GM13976 (cell line): ENCODE results near the gene AUP1.
A peak's percentile ranks its signal among the peaks of the same experiment; 100 is the strongest.

Source experiments
- DNase-seq: peaks from one replicate; pipeline ENCODE4 v3.0.0; 2012; ENCODE audit warnings: low spot score
- CTCF ChIP-seq: IDR thresholded peaks from 2 replicates; pipeline ENCODE4 v1.5.1; 2012; ENCODE audit warnings: borderline replicate concordance, mild to moderate bottlenecking; ENCODE audit not compliant: insufficient read depth; ENCODE audit errors: extremely low read depth, missing control alignments, control extremely low read depth
- in situ Hi-C: fragments of 300-500 bp; cut with MboI; formaldehyde crosslinking; loops from one replicate; pipeline ENCODE4 v1.12.0; 2022; ENCODE audit warnings: low sequenced_read_pairs, mixed read lengths, inconsistent platforms; ENCODE audit not compliant: unreplicated experiment

Gene AUP1

GRCh38 chr2:74510272-74510671 is 19.2 kb downstream of the AUP1 start:
- in situ Hi-C loops: no loop called here
- no peak for DNase-seq
- no peak for TF ChIP-seq CTCF

- DNase-seq: peak; percentile 54
- in situ Hi-C loops: no loop called here
- TF ChIP-seq CTCF: peak; percentile 14
Observed at GRCh38 chr2:74507926-74508520, 21.5 kb downstream of the AUP1 start.

GRCh38 chr2:74507145-74507925 is 22.2 kb downstream of the AUP1 start, which contains the start of gene PCGF1:
Gene PCGF1 (minus strand): TSS chr2:74507695. CDS start chr2:74507668, 27 bp downstream.
- peak; percentile 51 for TF ChIP-seq CTCF
- in situ Hi-C loops: no loop called here
- peak; percentile 97 for DNase-seq

GRCh38 chr2:74505448-74506246 is 23.9 kb downstream of the AUP1 start:
- TF ChIP-seq CTCF: no peak
- in situ Hi-C loops: no loop called here
- DNase-seq: no peak

- DNase-seq: no peak
- in situ Hi-C loops: no loop called here
- TF ChIP-seq CTCF: no peak
Observed at GRCh38 chr2:74504591-74504990, 24.9 kb downstream of the AUP1 start.
